Esophagus squamous epithelium (tissue), 4 donors: Measurements from ENCODE around the gene ZNF507.

Source experiments
- CTCF ChIP-seq, 6 experiments: fragments of 450-650 bp in 4 of 6; fragments of 200-600 bp in 2 of 6; sonication (generic) in 2 of 6; IDR thresholded peaks; one replicate each; pipeline ENCODE4 v1.5.1; 2016 to 2019; ENCODE audit warnings: antibody characterized with exemption in 6 of 6, mild to moderate bottlenecking in 4 of 6, moderate library complexity in 4 of 6
- POLR2A ChIP-seq, 4 donors: fragments of 450-650 bp; IDR thresholded peaks; one replicate each; pipeline ENCODE4 v1.6.1; 2017; ENCODE audit warnings: antibody characterized with exemption in 4 of 4, mild to moderate bottlenecking in 4 of 4, moderate library complexity in 3 of 4

- TF ChIP-seq CTCF (IDR thresholded peaks at IDR 0.05) (no peak), POLR2A (IDR thresholded peaks at IDR 0.05) (no peak)
Observed at GRCh38 chr19:32352241-32352630, 6.8 kb downstream of the ZNF507 start.
